Measurements from ENCODE around the gene RABEPK.
"Not testable (repeated sequence)": the region's sequence is repeated elsewhere in the genome, so short reads cannot be mapped to it uniquely, and the experiment has no call there.

Gene RABEPK, protein sequence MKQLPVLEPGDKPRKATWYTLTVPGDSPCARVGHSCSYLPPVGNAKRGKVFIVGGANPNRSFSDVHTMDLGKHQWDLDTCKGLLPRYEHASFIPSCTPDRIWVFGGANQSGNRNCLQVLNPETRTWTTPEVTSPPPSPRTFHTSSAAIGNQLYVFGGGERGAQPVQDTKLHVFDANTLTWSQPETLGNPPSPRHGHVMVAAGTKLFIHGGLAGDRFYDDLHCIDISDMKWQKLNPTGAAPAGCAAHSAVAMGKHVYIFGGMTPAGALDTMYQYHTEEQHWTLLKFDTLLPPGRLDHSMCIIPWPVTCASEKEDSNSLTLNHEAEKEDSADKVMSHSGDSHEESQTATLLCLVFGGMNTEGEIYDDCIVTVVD

GRCh38 chr9:125200216-125201047 lies at the start of gene RABEPK:
Gene RABEPK (plus strand): TSS chr9:125200542. CDS start chr9:125203014, 2,472 bp downstream.
- peak; percentile 88 to 92 for DNase-seq (ENCODE audit: low read depth in 2 of 2)

- DNase-seq (ENCODE audit: low read depth in 2 of 2), result no peak
Observed at GRCh38 chr9:125151730-125152129, 48.6 kb upstream of the RABEPK start.

DNA sequence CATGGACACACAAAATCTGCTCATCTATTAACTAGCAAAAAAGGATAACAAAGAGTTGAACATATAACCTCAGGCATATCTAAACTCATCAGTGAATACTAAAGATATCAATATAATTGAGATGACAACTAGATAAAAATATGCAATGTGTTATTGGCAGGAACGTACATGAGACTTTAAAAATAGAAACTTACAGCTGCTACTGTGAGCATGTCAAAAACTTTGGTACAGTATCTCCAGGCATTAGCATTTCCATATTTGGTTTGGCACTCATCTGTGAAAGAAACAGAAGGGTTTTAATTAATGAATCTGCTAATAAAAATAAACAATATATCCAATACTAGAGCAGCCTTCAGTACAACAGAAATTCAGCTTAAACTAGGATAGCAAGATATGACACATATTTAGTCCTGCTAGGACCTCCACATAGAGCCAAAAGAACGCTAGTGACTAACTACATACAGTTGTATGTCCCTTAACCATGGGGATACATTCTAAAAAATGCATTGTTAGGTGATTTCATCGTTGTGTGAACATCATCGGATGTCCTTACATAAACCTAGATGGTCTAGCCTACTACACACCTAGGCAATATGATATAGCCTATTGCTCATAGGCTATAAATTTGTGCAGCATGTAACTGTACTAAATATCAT lies 46.5 kb upstream of the RABEPK start:
- DNase-seq (ENCODE audit: low read depth in 2 of 2), result no peak

DNA sequence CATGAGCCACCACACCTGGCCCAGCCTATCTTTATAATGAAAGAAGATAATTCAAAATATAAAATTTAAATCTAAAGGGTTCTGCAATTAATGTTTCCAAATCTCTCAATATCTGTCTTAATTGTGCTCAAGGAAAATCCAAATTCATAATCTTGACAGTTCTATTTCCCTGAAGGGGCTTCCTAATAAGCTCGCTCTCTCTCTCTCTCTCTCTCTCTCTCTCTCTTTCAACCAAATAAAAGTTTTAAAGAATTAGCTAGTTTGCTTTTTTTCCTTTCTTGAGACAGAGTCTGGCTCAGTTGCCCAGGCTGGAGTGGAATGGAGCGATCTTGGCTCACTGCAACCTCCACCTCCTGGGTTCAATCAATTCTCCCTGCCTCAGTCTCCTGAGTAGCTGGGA lies 43.8 kb upstream of the RABEPK start:
- no peak for DNase-seq (ENCODE audit: low read depth in 2 of 2)

DNA sequence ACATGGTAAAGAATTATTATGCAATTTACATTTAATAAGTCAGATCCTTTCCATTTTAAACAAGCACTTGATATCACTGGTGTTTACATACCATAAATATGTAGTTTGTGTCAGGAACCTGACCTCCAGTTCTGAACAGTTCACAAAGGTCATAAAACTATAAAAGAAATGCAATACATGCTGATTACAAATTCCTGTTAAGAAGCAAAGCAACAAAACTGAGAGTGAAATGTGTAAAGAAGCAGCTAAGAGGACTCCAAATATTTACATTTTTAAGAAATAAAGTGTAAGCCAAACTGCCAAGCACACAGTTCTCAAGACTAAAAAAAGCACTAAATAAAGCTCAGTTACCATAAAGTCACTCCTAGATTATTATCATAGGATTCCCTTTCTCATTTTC lies 39.6 kb upstream of the RABEPK start:
- DNase-seq (ENCODE audit: low read depth in 2 of 2), result no peak

- peak in 1 of 2 experiments; percentile 11 for DNase-seq (ENCODE audit: low read depth in 2 of 2)
Observed at GRCh38 chr9:125161284-125161918, 38.9 kb upstream of the RABEPK start.

DNA sequence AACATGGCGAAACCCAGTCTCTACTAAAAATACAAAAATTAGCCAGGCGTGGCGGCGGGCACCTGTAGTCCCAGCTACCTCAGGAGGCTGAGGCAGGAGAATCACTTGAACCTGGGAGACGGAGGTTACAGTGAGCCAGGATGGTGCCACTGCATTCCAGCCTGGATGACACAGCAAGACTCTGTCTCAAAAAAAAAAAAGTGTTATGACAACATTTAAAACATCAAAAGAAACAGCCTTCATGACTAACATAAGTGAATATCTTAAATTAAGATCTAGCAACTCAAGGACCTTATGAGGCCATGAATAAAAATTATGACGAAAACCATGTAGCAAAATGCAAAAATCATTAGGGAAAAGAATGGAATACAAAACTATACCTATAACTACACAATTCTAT lies 37.5 kb upstream of the RABEPK start:
- not testable (repeated sequence) for DNase-seq (ENCODE audit: low read depth in 2 of 2)

DNA sequence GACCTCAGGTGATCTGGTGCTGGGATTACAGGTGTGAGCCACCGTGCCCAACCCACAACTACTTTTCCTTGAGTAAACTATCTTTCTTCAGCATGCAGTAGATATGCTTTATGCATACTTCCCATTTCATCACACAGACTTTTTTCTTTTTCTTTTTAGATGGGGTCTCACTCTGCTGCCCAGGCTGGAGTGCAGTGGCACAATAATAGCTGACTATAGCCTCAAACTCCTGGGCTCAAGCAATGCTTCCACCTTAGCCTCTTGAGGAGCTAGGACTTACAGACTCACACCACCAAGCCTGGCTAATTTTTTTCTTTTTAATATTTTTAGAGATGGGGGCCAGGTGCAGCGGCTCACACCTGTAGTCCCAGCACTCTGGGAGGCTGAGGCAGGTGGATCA lies 33.6 kb upstream of the RABEPK start:
- DNase-seq (ENCODE audit: low read depth in 2 of 2), result no peak

DNA sequence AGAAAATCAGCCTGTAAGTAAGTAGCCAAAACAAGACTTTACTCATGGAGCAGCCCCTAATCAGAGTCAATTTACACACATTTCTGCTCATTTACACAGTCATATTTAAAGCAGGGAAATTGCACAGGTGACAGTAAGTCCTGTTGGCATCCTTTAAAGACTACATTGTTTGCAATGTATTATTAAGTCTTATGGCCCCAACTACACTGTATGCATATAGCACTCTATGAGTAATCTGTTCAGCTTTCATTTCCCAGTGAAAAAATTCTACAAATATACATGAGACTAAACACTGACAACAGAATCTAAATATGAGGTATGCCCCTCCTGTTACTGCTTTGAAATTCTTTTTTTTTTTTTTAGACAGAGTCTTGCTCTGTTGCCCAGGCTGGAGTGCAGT lies 30.4 kb upstream of the RABEPK start:
- DNase-seq (ENCODE audit: low read depth in 2 of 2), result no peak

DNA sequence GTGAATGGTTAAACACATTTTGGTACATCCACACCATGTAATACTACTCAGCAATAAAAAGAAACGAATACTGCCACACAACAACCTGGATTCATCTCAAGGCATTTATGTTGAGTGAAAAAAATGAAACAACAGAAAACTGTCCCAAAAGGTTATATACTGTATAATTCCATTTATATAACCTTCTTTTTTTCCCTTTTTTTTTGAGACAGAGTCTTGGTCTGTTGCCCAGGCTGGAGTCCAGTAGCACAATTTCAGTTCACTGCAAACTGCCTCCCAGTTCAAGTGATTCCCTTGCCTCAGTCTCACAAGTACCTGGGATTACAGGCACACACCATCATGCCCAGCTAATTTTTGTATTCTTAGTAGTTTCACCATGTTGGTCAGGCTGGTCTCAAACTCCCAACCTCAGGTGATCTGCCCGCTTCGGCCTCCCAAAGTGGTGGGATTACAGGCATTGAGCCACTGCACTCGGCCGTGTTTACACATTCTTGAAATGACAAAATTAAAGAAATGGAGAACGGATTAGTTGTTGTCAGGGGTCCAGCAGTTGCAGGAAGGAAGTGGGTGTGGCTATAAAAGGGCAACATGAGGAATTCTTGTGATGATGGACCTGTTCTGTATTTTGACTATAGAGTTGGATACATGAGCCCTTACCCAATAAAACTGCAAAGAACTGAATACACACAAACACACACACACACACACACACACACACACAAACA lies 28.1 kb upstream of the RABEPK start:
- DNase-seq (ENCODE audit: low read depth in 2 of 2), result no peak

DNA sequence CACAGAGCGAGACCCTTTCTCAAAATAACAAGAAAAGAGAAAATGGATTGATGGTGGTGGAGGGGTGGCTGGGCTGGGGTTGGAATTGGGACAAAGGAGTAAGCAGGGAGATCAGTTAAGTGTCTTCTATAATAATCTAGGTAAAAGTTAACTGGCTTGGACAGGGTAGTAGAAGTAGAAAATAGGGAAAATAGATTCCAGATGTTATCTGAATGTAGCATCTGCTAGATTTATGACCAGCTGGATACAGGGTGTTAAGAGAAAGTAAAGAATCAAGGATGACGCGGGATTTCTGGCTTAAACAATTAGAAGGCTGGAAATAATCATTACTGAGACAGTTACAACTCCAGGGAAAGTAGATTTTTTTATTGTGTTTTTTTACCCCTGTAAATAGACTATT lies 23.7 kb upstream of the RABEPK start:
- peak; percentile 41 to 51 for DNase-seq (ENCODE audit: low read depth in 2 of 2)

GRCh38 chr9:125177888-125178287 lies 22.5 kb upstream of the RABEPK start:
- no peak for DNase-seq (ENCODE audit: low read depth in 2 of 2)

- not testable (repeated sequence) for DNase-seq (ENCODE audit: low read depth in 2 of 2)
Observed at GRCh38 chr9:125179776-125180175, 20.6 kb upstream of the RABEPK start.

GRCh38 chr9:125180876-125181275 lies 19.5 kb upstream of the RABEPK start:
- DNase-seq (ENCODE audit: low read depth in 2 of 2), result no peak

DNA sequence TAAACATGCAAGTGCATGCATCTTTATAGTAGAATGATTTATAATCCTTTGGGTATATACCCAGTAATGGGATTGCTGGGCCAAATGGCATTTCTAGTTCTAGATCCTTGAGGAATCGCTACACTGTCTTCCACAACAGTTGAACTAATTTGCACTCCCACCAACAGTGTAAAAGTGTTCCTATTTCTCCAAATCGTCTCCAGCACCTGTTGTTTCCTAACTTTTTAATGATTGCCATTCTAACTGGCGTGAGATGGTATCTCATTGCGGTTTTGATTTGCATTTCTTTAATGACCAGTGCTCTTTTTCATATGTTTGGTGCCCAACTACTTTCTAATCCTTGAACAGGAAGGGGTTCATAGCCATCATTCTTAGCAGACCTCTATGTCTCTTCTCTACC lies 18.6 kb upstream of the RABEPK start:
- not testable (repeated sequence) for DNase-seq (ENCODE audit: low read depth in 2 of 2)

- DNase-seq (ENCODE audit: low read depth in 2 of 2), result no peak
Observed at GRCh38 chr9:125183054-125183453, 17.3 kb upstream of the RABEPK start.

DNA sequence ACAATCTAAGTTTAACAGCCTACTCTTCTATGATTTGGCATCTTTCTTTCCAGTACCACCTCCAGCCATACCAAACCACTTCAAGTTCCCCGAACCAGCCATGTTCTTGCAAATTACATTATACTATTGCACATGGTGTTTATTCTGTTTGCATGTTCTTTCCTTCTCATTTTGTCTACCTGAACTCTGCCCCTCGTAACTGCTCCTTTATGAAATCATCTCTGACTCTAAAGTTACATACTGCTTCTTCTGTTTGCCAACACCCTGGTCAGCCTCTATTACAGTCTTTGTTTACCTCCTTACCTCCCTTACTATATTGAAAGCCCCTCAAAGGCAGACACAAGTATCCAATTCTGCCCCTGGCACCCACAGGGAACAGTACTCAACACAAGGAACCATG lies 16.8 kb upstream of the RABEPK start:
- no peak for DNase-seq (ENCODE audit: low read depth in 2 of 2)

DNA sequence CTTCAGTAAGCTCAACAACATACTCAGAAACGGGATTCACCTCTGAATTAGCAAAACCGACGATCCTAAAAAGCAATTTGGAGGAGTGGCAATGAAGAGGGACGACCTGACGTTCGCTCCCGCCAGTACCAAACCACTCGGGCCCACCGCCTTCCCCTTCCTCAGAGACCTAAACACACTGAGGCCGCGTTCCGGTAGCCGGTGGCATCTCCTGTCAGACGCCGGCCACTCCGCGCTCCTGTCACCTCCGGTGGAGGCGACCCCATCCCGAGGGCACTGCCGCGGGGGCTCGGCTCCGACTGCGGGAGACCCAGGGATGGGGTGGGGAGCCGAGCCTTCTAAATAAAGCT lies 11.4 kb upstream of the RABEPK start:
- no peak for DNase-seq (ENCODE audit: low read depth in 2 of 2)

- DNase-seq (ENCODE audit: low read depth in 2 of 2), result peak; percentile 85 to 89
Observed at GRCh38 chr9:125189361-125190289, 10.7 kb upstream of the RABEPK start, which contains the start of gene PPP6C. Gene PPP6C (minus strand): TSS chr9:125189803. CDS start chr9:125189718, 85 bp downstream.

DNA sequence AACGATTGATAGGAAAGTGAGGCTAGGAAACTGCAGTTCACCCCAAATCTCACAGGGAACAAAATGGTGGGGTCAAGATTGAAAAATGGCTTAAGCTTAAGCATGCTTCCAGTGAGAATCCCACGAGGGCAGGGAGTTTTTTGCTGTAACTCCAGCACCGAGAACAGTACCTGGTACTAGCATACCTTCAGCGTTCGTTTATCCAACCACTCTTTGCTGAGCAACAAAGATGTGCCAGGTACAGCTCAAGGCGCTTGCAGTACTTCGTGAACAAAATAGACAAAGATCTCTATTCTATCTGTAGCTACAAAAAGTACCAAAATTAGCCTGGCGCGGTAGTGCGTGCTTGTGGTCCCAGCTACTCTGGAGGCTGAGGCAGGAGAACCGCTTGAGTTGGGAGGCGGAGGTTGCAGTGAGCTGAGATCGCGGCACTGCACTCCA lies 10.0 kb upstream of the RABEPK start:
- no peak for DNase-seq (ENCODE audit: low read depth in 2 of 2)

Measured in fibroblast of skin of left biceps (primary cell).